HG03025 (cell line): ENCODE results near the gene PPEF2.
"Not testable (repeated sequence)": the region's sequence is repeated elsewhere in the genome, so short reads cannot be mapped to it uniquely, and the experiment has no call there.

Source experiments
- ATAC-seq: cut with Tn5 transposase; IDR thresholded peaks from one replicate; pipeline ENCODE4 v1.9.1; 2021; ENCODE audit warnings: mild to moderate bottlenecking, moderate library complexity; ENCODE audit not compliant: unreplicated experiment, low FRiP score

The PPEF2 gene

DNA sequence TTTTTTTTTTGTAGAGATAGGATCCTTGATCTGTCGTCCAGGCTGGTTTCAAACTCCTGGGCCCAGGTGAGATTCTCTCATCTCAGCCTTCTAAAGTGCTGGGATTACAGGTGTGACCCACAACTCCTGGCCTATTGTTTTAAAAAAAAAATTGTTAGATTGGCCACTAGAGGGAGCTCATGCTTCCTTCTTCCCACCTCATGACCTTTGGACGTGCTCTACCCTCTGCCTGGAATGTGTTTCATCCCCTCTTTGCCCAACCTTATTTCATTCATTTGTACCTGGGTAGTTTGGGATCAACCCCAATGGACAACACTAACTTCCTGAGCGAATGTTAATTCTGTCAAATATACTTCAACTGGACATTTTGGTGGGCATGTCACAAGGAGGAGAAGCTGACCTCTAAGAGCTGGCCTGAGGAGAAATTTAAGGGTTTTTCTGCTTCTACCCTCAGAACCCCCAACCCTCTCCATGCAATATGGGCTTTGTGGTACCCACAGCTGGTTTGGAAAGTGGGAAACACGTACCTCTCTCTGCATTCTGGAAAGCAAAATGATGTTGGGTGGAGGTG is 6.4 kb downstream of the PPEF2 start:
- no peak for ATAC-seq

DNA sequence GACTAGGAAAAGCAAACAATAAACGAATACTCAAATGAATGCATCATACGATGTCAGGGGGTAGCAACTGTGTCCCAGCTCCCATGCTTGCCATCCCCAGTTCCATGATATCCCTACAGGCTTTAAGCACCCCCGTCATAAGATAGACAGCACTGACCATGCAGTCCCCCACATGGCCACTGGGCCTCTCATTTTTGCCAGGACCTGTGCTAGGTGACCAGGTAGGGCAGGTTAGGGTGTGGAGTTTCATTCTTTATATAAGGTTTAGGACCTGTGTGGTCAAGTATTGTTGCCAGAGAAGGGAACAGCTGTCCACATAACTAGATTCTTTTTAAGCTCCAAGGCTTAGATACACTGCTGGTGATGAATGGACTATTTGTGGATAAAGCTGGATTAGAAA is 9.7 kb downstream of the PPEF2 start:
- ATAC-seq: no peak

- no peak for ATAC-seq
These were observed 10.6 kb downstream of the PPEF2 start for GRCh38 chr4:75891611-75892010.

- no peak for ATAC-seq
These were observed 12.6 kb downstream of the PPEF2 start for GRCh38 chr4:75889537-75890199.

GRCh38 chr4:75886104-75886503 is 16.1 kb downstream of the PPEF2 start:
- no peak for ATAC-seq

DNA sequence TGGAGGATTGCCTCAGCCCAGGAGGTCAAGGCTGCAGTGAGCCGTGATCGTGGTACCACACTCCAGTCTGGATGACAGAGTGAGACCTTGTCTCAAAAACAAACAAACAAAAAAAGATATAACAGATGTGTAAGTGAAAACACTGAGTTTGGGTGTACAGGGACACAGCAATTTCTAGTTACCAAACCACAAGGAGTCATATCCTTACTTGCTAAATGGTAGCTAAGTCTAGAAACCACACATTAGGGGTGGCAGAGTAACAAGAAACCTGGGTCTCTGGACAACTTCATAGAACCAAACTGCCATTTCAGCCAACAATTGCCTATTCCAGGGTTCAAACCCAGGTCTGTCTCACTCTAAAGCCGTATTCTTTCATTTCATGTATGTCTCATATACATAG is 20.8 kb downstream of the PPEF2 start:
- ATAC-seq: no peak

- ATAC-seq: no peak
These were observed 22.0 kb downstream of the PPEF2 start for GRCh38 chr4:75880278-75880677.

DNA sequence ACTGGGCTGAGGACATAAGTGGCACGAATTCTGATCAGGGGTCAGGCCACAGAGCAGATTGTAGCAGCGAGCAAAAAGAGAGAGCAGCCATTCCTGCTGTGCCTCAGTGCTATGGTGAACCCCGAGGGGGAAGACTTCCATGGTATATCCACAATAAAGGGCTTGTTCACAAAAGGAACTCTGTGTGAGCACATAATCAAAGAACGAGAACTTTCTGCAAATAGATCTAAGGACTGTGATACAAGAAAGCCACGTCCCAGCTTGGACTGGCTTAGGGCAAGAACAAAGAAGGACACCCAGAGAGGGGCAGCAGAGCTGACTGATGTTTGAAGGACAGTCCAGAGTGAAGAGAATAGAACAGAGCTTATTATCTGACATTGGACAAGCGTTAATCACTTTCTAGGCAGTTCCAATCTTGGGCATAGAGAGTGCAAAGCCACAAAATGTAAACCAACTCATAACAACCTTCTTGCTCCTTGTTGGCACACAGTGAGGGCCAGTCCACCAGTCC is 24.0 kb downstream of the PPEF2 start:
- ATAC-seq: no peak

GRCh38 chr4:75876218-75876617 is 26.0 kb downstream of the PPEF2 start:
- no peak for ATAC-seq

DNA sequence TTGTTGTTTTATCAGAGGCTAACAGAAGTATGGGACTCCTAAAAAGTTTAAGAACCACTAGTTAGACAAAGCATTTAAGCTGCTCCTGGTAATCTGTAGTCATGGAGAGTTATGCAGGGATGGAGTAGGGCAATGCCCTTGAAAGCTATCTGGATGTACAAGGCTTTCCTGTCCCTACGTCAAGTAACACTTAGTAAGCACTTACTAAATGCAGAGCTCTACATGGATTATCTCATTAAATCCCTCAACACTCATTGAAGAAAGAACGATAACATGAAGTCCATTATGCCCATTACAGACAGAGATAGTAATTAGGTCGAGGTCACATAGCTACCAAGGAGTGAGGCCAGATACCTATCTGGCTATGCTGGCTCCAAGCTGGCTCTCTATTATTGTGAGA is 33.2 kb downstream of the PPEF2 start:
- ATAC-seq: no peak

DNA sequence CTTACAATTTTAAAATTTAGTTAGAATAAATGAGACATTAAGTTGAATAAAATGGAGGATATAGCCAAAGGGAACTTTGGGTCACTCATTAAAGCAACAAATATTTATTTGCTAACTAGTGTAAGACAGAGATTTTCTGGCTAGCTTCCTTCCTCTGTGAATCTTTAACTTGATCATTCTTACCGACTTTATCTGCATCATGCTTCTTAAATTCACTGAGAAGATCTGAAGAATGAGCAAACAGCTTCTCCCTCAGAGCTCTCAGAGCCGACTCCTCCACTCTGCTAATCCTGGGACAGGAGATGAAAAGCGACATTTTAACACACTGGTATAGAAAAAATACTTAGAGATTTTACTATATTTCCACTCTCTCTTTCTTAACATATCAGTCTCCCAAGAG is 35.1 kb downstream of the PPEF2 start:
- ATAC-seq: no peak

GRCh38 chr4:75860606-75861005 is 41.6 kb downstream of the PPEF2 start:
- ATAC-seq: no peak

- ATAC-seq: no peak
These were observed 43.5 kb downstream of the PPEF2 start for GRCh38 chr4:75858721-75859120.

DNA sequence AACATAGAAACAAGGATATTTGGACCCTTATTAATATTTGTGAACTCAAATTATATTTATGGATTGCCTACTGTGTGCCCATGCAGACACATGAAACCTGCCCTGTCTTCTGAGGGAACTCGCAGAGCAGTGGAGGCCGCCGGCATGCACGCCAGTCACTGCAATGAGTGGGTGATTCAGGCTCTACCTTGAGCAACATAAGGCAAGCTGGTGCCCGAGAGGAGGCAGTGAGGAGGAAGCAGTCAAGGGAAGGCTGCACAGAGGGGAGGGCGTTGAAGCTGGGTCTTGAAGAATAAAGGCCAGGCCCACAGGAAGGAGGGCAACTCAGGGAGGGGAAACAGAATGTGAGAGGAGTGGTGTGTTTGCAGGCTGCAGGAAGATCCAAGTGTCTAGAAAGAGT is 52.8 kb downstream of the PPEF2 start:
- no peak for ATAC-seq

DNA sequence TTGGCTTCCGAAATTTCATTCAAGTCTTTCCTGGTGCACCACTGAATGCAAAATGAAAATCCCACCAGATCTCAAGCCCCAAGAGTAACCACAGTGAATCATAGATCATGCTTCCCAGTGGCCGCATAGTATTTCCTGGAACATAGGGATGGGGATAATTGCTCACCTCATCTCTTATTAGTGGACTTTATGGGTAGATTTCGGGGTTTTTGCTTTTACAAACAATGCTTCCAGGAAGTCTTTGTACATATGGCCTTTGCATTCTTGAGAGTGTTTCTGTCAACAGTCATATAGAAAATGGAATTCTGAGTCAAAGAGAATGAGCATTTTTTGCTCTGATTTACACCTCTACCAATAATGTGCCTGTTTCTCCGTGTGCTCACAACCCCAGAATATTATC is 53.4 kb downstream of the PPEF2 start:
- ATAC-seq: no peak

DNA sequence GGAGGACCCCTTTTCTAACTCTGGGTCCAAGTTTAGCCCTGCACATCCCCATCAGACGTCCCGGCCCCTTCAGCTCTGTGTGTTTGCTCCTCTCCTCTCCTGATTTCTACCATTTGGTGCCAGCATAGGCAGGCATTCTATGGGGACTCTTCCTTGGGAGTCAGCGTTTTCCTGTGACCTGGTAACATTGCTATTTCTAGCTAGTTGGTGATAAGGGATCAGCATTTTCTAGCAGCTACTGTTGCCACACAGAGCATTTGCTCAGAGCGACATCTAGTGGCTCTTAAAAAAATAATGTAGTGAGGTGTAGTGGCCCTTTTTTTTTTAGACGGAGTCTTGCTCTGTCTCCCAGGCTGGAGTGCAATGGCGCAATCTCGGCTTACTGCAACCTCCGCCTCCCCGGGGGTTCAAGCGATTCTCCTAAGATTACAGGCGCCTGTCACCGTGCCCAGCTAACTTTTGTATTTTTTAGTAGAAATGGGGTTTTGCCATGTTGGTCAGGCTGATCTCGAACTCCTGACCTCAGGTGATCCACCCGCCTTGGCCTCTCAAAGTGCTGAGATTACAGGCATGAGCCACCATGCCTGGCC is 54.0 kb downstream of the PPEF2 start:
- ATAC-seq: not testable (repeated sequence)

DNA sequence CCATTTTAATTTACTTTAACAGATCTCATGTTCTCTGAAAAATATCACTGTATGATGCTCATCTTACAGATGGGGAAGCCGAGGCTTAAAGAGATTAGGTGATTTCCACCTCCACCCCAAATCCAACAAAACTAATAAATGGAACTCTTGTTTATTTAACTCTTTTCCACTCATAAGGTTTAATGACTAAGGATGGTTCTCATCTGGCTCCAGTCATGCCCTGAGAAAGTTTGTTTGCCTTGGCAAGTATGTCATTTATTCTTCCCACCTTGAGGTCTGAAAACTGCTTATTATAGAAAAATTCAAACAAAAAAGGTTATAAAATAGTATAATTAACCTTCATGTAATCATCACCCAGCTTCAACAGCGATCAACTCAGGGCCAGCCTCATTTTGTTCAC is 56.3 kb downstream of the PPEF2 start:
- ATAC-seq: no peak

DNA sequence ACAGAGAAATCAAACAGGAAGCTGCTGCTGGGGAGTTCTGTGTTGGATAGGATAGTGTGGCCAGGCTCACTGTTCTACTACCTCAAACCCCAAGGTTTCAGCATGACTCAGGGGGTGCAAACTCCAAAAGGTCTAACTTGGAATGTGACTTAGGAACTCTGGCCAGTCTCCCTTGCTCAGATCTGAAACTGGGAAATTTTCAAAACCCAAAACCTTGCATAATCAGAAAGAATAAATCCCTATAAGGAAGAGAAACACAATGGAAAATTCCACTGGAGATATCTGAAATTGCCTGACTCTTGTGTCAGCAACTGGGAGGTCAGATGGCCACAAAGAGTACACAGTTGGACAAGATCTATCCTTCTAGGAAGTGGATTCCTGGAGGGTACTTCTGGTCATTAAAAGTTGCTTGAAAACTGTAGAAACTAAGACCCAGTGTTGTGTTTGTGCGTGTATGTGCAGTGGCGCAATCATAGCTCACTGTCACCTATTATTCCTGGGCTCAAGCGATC is 58.0 kb downstream of the PPEF2 start:
- no peak for ATAC-seq

- no peak for ATAC-seq
These were observed 58.7 kb downstream of the PPEF2 start for GRCh38 chr4:75843596-75843995.

DNA sequence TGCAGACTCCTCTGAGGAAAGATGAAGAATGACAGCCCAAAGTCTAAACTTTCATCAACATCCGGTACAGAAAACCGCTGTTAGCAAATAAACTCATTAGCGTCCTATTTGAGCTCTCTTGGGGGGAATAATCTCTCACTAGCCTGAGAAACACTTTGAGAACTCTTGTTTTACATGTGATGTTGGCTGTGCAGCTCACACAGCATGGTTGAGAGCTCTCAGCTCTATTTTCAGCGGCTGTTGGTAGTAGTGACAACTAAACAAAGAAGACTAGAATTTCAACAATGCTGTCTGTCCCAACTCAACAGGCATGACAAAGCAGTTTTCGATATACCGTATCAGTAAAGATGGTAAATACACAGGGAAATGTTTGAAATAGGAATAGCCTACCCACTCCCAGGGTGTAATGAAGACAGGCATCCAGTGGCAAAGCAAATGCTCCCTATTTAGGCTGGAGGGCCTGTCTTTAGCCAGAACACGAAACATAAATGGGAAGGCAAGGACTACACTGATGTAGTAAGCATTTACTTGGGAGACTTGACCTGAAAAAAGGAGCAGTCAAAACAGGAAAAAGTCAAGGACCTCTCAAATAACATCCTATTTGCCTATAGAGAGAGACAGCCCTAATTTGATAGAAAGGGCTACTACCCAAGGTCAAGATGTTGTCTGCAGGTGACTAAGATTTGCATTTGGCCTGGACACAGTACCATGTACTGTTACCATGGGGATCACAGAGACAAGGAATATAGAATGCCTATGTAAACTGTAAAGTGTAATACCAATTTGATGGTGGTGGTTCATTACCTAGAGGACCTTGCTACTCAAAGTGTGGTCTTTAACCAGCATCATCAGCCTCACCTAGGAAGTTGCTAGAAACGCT is 60.4 kb downstream of the PPEF2 start:
- ATAC-seq: no peak

- no peak for ATAC-seq
These were observed 67.5 kb downstream of the PPEF2 start for GRCh38 chr4:75834772-75835154.
